Measurements from ENCODE around the gene KRTAP1-3. TPM values are rescaled to one million over a fixed set of nuclear protein-coding genes. Genes with fewer than 3 reads are reported as not detected.

Gene KRTAP1-3
- total RNA-seq, 1 experiment from 2014 or later, result not detected

DNA sequence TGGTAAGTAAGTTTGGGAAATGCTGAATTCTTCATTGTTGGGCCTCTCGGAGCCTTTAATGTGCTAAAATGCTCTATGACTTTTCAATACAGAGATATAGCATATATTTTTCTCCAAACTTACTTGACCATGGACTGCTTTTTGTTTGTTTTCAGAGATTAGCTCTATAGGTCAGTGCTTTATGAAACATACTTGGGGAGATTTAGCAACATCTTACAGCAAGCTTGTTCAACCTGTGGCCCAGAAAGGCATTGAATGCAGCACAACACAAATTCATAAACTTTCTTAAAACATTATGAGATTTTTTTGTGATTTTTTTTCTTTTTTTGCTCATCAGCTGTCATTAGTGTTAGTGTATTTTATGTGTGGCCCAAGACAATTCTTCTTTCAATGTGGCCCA, 24.7 kb downstream of the KRTAP1-3 start:
- peak overlapping the region; percentile 34 for H3K4me2 ChIP-seq
- no peak for DNase-seq
- no peak overlapping the region for H2AFZ ChIP-seq
- peaks cover 44% of the 10 kb centered on the region for H3F3A ChIP-seq (ENCODE audit: insufficient read depth, low read depth)
- no TSS peak for BruUV-seq (replicated peaks)
- H3K27ac ChIP-seq, result peak overlapping the region; percentile 59
- H3K36me3 ChIP-seq (ENCODE audit: low read depth), result no peaks in the 10 kb centered on the region
- TF ChIP-seq, protein P1, sequence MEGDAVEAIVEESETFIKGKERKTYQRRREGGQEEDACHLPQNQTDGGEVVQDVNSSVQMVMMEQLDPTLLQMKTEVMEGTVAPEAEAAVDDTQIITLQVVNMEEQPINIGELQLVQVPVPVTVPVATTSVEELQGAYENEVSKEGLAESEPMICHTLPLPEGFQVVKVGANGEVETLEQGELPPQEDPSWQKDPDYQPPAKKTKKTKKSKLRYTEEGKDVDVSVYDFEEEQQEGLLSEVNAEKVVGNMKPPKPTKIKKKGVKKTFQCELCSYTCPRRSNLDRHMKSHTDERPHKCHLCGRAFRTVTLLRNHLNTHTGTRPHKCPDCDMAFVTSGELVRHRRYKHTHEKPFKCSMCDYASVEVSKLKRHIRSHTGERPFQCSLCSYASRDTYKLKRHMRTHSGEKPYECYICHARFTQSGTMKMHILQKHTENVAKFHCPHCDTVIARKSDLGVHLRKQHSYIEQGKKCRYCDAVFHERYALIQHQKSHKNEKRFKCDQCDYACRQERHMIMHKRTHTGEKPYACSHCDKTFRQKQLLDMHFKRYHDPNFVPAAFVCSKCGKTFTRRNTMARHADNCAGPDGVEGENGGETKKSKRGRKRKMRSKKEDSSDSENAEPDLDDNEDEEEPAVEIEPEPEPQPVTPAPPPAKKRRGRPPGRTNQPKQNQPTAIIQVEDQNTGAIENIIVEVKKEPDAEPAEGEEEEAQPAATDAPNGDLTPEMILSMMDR (conservative IDR thresholded peaks at IDR 0.05), result no peak
- TF ChIP-seq EZH2 (IDR thresholded peaks at IDR 0.05; ENCODE audit: low read depth), result no peak
- no peaks in the 10 kb centered on the region; the same call in 1 of the 2 replicates for H3K9me3 ChIP-seq (ENCODE audit: insufficient read depth, low read depth)
- intact Hi-C loops (cut with micrococcal nuclease; ENCODE audit: unreplicated experiment), result no loop called here
- peaks cover 63% of the 10 kb centered on the region for H3K4me1 ChIP-seq (replicated peaks; ENCODE audit: insufficient read depth)
- no peaks in the 10 kb centered on the region for H3K9me2 ChIP-seq (ENCODE audit: insufficient read depth)
- H3K4me3 ChIP-seq, result no peak overlapping the region
- POLR2A ChIA-PET (ENCODE audit: unreplicated experiment), result interaction anchor here (0.6 to 1.0 kb wide), 4 partner anchors 48 to 484 kb away, joined by 3 to 10 read pairs (median 6); no protein-coding TSS in a partner anchor
- H4K20me1 ChIP-seq (ENCODE audit: insufficient read depth), result no peaks in the 10 kb centered on the region
- H3K79me2 ChIP-seq (ENCODE audit: low read depth), result no peaks in the 10 kb centered on the region
- no peaks in the 10 kb centered on the region for H3K27me3 ChIP-seq (ENCODE audit: insufficient read depth, low read depth)
- CTCF ChIA-PET, result no interaction called here

DNA sequence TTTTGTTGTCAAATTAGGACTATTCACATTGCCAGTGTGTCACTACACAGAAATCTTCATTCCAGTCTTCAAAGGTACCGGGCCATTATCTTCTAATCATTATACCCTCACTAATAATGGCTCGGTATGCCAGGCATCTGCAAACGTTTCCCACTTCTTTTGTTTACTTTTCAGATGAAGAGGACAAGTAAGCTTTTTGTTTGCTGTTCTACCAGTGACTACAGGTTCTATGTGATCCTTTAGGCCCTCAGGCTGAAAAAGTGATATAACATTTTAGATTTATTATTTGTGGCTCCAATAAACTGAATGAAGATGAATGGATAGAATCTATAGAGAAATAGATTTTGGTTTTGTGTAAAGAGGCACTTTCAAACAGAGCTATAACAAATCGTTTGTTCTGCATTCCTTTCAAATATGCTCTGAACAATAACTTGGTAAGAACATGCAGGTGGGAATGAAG, 25.3 kb downstream of the KRTAP1-3 start:
- Histone ChIP-seq H3K27me3 (ENCODE audit: insufficient read depth, low read depth) (no peaks in the 10 kb centered on the region), H2AFZ (no peak overlapping the region), H3K9me3 (ENCODE audit: insufficient read depth, low read depth) (no peaks in the 10 kb centered on the region; the same call in 1 of the 2 replicates), H3K27ac (peak overlapping the region; percentile 59), H3K4me1 (replicated peaks; ENCODE audit: insufficient read depth) (peaks cover 57% of the 10 kb centered on the region), H3K4me2 (peak overlapping the region; percentile 34), H3F3A (ENCODE audit: insufficient read depth, low read depth) (peaks cover 44% of the 10 kb centered on the region), H3K79me2 (ENCODE audit: low read depth) (no peaks in the 10 kb centered on the region), H3K4me3 (no peak overlapping the region), H3K9me2 (ENCODE audit: insufficient read depth) (no peaks in the 10 kb centered on the region), H3K36me3 (ENCODE audit: low read depth) (no peaks in the 10 kb centered on the region), H4K20me1 (ENCODE audit: insufficient read depth) (no peaks in the 10 kb centered on the region)
- DNase-seq, result peak; percentile 12 to 96
- intact Hi-C loops (cut with micrococcal nuclease; ENCODE audit: unreplicated experiment), result no loop called here
- no TSS peak for BruUV-seq (replicated peaks)
- TF ChIP-seq, protein P1 (conservative IDR thresholded peaks at IDR 0.05), result no peak
- TF ChIP-seq EZH2 (IDR thresholded peaks at IDR 0.05; ENCODE audit: low read depth), result no peak
- POLR2A ChIA-PET (ENCODE audit: unreplicated experiment), result interaction anchor here (0.6 to 1.0 kb wide), 3 partner anchors 47 to 485 kb away, joined by 3 to 10 read pairs (median 8); no protein-coding TSS in a partner anchor
- CTCF ChIA-PET, result no interaction called here

- no peaks in the 10 kb centered on the region for H3K36me3 ChIP-seq (ENCODE audit: low read depth)
- peak within 1 kb of the TSS; percentile 34 for H3K4me2 ChIP-seq
- ChIA-PET POLR2A (ENCODE audit: unreplicated experiment) (interaction anchor here (1.0 kb wide), 1 partner anchor 486 kb away, joined by 8 read pairs; no protein-coding TSS in a partner anchor), CTCF (no interaction called here)
- H3F3A ChIP-seq (ENCODE audit: insufficient read depth, low read depth), result peaks cover 39% of the 10 kb centered on the region
- H3K79me2 ChIP-seq (ENCODE audit: low read depth), result no peaks in the 10 kb centered on the region
- H4K20me1 ChIP-seq (ENCODE audit: insufficient read depth), result no peaks in the 10 kb centered on the region
- no peaks in the 10 kb centered on the region; the same call in 1 of the 2 replicates for H3K9me3 ChIP-seq (ENCODE audit: insufficient read depth, low read depth)
- no TSS peak for BruUV-seq (replicated peaks)
- H3K4me3 ChIP-seq, result no peak within 1 kb of the TSS
- no peak for TF ChIP-seq EZH2 (IDR thresholded peaks at IDR 0.05; ENCODE audit: low read depth)
- TF ChIP-seq, protein P1 (conservative IDR thresholded peaks at IDR 0.05), result no peak
- H3K9me2 ChIP-seq (ENCODE audit: insufficient read depth), result no peaks in the 10 kb centered on the region
- no peak within 1 kb of the TSS for H2AFZ ChIP-seq
- no peak for DNase-seq
- H3K4me1 ChIP-seq (replicated peaks; ENCODE audit: insufficient read depth), result peaks cover 51% of the 10 kb centered on the region
- intact Hi-C loops (cut with micrococcal nuclease; ENCODE audit: unreplicated experiment), result no loop called here
- no peaks in the 10 kb centered on the region for H3K27me3 ChIP-seq (ENCODE audit: insufficient read depth, low read depth)
- peak within 1 kb of the TSS; percentile 59 for H3K27ac ChIP-seq
Measured at GRCh38 chr17:41008811-41009210, 25.9 kb downstream of the KRTAP1-3 start, which contains the start of gene KRTAP3-1. KRTAP3-1 (minus strand) TSS chr17:41009128; CDS start chr17:41009074, 54 bp downstream.

All from PC-9 (cell line).